Left ventricle myocardium inferior (tissue), 1 donor: ENCODE measurements around the gene GALC. TPM values are rescaled to one million over a fixed set of nuclear protein-coding genes. Genes with fewer than 3 reads are reported as not detected.

Experiments
- DNase-seq: peaks from one replicate; pipeline ENCODE4 v3.0.0-alpha.2; 2020
- H3K27ac ChIP-seq: fragments of 200-600 bp; replicated peaks from 2 replicates; pipeline ENCODE4 v1.8.0; 2021
- H3K27me3 ChIP-seq: fragments of 200-600 bp; 2 replicates; pipeline ENCODE4 v1.8.0; 2021; ENCODE audit warnings: low read depth
- H3K36me3 ChIP-seq: fragments of 200-600 bp; 2 replicates; pipeline ENCODE4 v1.8.0; 2021
- H3K4me1 ChIP-seq: fragments of 200-600 bp; 2 replicates; pipeline ENCODE4 v1.8.0; 2021
- H3K4me3 ChIP-seq: fragments of 200-600 bp; 2 replicates; pipeline ENCODE4 v1.8.0; 2021; ENCODE audit warnings: mild to moderate bottlenecking, moderate library complexity
- H3K9me3 ChIP-seq: fragments of 200-600 bp; replicated peaks from 2 replicates; pipeline ENCODE4 v1.8.0; 2021
- intact Hi-C: fragments of 100-400 bp; cut with micrococcal nuclease; formaldehyde crosslinking; loops from one replicate; pipeline ENCODE4 v1.11.0; 2022
- total RNA-seq: library from RNA; stranded (reverse); fragmentation: NEBNext Ultra II Directional; extraction: Animal tissue kit (Norgen Biotek cat#: 25700); gene quantifications from one replicate; pipeline ENCODE4 v1.2.1, GENCODE V29; 2021
- TF ChIP-seq, protein P1 (sequence below): fragments of 200-600 bp; IDR thresholded peaks from 2 replicates; pipeline ENCODE4 v1.8.0; 2021; ENCODE audit warnings: antibody characterized with exemption, mild to moderate bottlenecking, borderline replicate concordance
- donor health status: DM: no; HTN: yes; CAD: no; lungs with severe emphysema.

GALC gene
- total RNA-seq, 1 donor from 2014 or later = 14.5 TPM

DNA sequence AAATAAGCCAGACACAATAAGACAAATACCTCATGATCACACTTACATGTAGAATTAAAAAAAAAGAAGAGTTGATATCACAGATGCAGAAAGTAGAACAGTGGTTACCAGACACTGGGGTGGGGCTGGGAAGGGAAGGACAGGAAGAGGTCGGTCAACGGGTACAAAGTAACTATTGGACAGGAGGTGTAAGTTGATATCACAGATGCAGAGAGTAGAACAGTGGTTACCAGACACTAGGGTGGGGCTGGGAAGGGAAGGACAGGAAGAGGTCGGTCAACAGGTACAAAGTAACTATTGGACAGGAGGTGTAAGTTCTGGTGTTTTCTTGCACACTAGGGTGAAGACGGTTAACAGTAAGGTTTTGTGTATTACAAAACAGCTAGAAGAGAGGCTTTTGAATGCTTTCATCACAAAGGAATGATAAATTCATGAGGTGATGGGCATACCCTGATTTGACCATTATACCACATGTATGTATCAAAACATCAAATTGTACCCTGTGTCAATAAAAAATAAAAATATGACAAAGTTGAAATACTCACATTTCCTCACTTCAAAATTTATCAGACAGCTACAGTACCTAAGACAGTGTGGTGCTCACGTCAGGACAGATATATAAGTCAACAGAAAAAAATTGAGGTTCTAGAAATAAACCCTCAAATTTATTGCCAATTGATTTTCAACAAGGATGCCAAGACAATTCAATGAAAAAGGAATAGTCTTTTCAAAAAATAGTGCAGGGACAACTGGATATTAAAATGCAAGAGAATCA is 32.8 kb downstream of the GALC start:
- TF ChIP-seq, protein P1, sequence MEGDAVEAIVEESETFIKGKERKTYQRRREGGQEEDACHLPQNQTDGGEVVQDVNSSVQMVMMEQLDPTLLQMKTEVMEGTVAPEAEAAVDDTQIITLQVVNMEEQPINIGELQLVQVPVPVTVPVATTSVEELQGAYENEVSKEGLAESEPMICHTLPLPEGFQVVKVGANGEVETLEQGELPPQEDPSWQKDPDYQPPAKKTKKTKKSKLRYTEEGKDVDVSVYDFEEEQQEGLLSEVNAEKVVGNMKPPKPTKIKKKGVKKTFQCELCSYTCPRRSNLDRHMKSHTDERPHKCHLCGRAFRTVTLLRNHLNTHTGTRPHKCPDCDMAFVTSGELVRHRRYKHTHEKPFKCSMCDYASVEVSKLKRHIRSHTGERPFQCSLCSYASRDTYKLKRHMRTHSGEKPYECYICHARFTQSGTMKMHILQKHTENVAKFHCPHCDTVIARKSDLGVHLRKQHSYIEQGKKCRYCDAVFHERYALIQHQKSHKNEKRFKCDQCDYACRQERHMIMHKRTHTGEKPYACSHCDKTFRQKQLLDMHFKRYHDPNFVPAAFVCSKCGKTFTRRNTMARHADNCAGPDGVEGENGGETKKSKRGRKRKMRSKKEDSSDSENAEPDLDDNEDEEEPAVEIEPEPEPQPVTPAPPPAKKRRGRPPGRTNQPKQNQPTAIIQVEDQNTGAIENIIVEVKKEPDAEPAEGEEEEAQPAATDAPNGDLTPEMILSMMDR = no peak
- DNase-seq = no peak
- Histone ChIP-seq H3K36me3 (peaks cover 52% of the 10 kb centered on the region), H3K27ac (no peak overlapping the region), H3K4me1 (no peaks in the 10 kb centered on the region), H3K27me3 (no peaks in the 10 kb centered on the region), H3K9me3 (no peaks in the 10 kb centered on the region), H3K4me3 (no peak overlapping the region)
- intact Hi-C loops = no loop called here

DNA sequence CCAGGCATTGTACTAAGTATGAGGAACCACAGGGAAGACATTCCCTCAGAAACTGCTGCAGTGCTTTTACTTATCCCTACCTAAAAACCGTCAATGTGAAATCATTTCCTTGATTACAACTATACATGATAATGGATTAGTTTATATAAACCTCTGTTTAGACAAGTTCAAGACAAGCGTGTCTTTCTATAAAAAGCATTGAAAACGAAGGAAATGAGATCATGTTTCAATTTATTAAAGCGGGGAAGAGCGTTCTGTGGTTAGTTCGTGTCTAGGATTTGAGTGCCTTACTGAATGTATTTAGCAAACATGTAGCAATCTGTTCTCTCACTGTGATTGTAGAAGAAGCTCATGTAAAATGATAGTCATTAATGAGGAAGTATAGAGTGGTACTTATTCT is 37.5 kb downstream of the GALC start:
- peaks cover 21% of the 10 kb centered on the region for H3K36me3 ChIP-seq
- no peak for DNase-seq

DNA sequence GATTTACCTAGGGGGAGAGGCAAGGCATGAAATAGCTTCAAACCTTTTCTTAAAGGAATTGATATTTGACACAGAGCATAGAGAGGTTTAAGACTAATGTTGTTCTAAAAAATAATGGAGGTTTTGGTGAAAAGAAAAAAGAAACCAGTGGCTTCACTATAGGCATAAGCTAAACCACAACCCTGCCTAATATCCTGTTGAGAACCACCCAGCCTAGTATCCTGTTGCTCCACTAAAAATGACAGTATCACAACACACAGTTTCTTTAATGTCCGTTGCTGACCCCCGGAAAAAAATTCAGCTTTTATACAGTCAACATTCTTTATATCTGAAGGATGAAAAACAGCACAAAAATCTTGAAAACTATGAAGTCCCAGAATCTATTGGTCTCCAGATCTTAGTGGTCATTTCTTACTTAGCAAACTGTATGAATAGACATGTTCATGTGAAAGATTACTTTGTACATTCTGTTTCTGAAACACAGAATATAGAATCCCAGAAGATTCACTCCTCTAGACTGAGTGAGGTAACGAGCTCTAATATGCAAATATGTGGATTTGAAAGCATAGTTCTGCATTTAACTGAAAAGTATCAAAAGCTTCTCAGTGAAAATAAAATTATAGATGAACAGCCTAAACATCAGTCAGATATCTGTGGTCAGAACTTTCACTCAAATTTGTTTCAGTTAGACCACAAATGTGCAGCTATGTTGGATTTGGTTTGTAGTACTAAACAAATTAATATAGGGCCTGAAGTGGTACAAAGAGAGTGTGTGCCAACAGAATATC is 40.5 kb downstream of the GALC start:
- H3K27ac ChIP-seq = no peak overlapping the region
- intact Hi-C loops = no loop called here
- no peak overlapping the region for H3K4me3 ChIP-seq
- H3K36me3 ChIP-seq = peaks cover 22% of the 10 kb centered on the region
- no peaks in the 10 kb centered on the region for H3K27me3 ChIP-seq
- TF ChIP-seq, protein P1 = no peak
- no peaks in the 10 kb centered on the region for H3K9me3 ChIP-seq
- no peak for DNase-seq
- no peaks in the 10 kb centered on the region for H3K4me1 ChIP-seq

More for the DNA sequence above, 37.5 kb downstream of the GALC start:
- H3K27ac ChIP-seq = no peak overlapping the region
- H3K9me3 ChIP-seq = no peaks in the 10 kb centered on the region
- no peaks in the 10 kb centered on the region for H3K27me3 ChIP-seq
- H3K4me3 ChIP-seq = no peak overlapping the region
- no peaks in the 10 kb centered on the region for H3K4me1 ChIP-seq
- TF ChIP-seq, protein P1 = no peak
- intact Hi-C loops = no loop called here

DNA sequence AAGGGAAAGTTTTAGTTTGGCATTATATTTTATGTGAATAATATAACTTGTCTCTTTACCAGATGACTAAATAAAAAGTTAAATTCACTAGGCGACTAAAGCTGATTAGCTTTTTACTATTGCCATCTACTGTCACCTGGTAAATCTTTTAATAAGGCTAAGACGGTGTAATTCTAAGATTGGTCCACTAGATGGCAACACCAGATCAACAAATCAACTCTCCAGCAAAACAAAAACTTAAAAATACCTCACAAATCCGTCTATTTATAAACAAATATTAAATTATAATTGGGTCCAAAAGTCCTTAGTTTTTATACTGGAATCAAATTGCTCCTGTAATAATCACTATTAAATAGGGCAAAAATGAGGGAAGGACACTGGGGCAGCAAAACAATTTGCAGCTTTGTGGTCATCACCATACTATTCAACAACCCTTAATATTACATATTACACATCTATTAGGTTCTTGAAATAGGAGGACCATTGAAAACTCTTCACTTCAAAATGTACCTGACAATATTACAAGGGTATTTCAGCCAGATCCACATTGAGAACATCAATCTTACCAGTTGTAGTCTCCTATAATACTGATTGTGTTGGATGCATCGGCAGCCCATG is 47.9 kb downstream of the GALC start:
- no peaks in the 10 kb centered on the region for H3K27me3 ChIP-seq
- no peaks in the 10 kb centered on the region for H3K9me3 ChIP-seq
- TF ChIP-seq, protein P1 = peak; percentile 75
- H3K27ac ChIP-seq = no peak overlapping the region
- H3K36me3 ChIP-seq = peaks cover 71% of the 10 kb centered on the region
- no peak overlapping the region for H3K4me3 ChIP-seq
- DNase-seq = no peak
- no peaks in the 10 kb centered on the region for H3K4me1 ChIP-seq
- intact Hi-C loops = loop anchor here (10.0 kb wide), 1 partner anchor 220 kb away; no protein-coding TSS in a partner anchor

DNA sequence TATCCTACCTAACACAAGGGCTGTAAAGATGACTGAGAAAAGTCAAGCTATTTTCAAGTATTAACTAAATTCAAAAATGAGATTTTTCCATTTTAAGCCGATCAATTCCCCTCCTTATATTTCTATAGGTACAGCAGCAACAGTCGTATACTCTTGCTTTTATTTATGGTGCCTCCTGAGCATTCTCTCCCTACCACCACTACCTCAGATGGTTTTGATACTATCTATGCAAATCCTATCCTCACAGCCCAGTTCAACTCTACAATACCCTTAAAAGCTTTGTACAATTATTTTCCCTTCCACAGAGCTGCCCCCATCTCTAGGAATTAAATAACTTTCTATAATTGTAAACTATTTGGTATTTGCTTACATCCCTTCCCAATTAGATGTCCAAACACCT is 52.1 kb downstream of the GALC start:
- no peak for DNase-seq
- TF ChIP-seq, protein P1 = no peak
- Histone ChIP-seq H3K27ac (no peak overlapping the region), H3K4me3 (no peak overlapping the region), H3K36me3 (peaks cover 70% of the 10 kb centered on the region), H3K27me3 (no peaks in the 10 kb centered on the region), H3K9me3 (no peaks in the 10 kb centered on the region), H3K4me1 (no peaks in the 10 kb centered on the region)
- intact Hi-C loops = loop anchor here (10.0 kb wide), 1 partner anchor 224 kb away; no protein-coding TSS in a partner anchor
